Fibroblast of lung (primary cell): ENCODE measurements around the gene CES2. TPM values are rescaled to one million over a fixed set of nuclear protein-coding genes. Genes with fewer than 3 reads are reported as not detected.

Experiments
- DNase-seq, 2 donors: peaks; one replicate each; pipeline versions ENCODE4 v3.0.0 to v3.0.0-alpha.2; 2010; ENCODE audit warnings: low read depth in 2 of 2
- H2AFZ ChIP-seq: 2 replicates; pipeline ENCODE4 v1.5.1; 2012; ENCODE audit warnings: low read length, control low read depth, inconsistent platforms
- H3K27ac ChIP-seq: 2 replicates; pipeline ENCODE4 v1.5.1; 2011; ENCODE audit warnings: low read length, control low read depth; ENCODE audit not compliant: insufficient read depth
- H3K27me3 ChIP-seq: 2 replicates; pipeline ENCODE4 v1.5.1; 2011; ENCODE audit warnings: mild to moderate bottlenecking, low read length; ENCODE audit not compliant: control insufficient read depth, insufficient read depth
- H3K36me3 ChIP-seq: 2 replicates; pipeline ENCODE4 v1.5.1; 2011; ENCODE audit warnings: low read length; ENCODE audit not compliant: control insufficient read depth, insufficient read depth
- H3K4me1 ChIP-seq: 2 replicates; pipeline ENCODE4 v1.5.1; 2011; ENCODE audit warnings: low read length; ENCODE audit not compliant: control insufficient read depth, insufficient read depth; ENCODE audit errors: extremely low read depth
- H3K4me2 ChIP-seq: 2 replicates; pipeline ENCODE4 v1.5.1; 2011; ENCODE audit warnings: low read length, control low read depth; ENCODE audit not compliant: insufficient read depth; ENCODE audit errors: extremely low read depth
- H3K4me3 ChIP-seq, 4 experiments: fragments of 200-600 bp in 1 of 4; sonication (generic) in 1 of 4; replicated peaks in 1 of 4; 2 replicates each; pipeline ENCODE4 v1.5.1; 2011 to 2016; ENCODE audit warnings: low read length in 4 of 4, low read depth in 3 of 4, mild to moderate bottlenecking in 3 of 4, control low read depth in 2 of 4, inconsistent platforms in 1 of 4, mixed read lengths in 1 of 4; ENCODE audit not compliant: insufficient read depth in 1 of 4; ENCODE audit errors: control extremely low read depth in 1 of 4
- H3K79me2 ChIP-seq: 2 replicates; pipeline ENCODE4 v1.5.1; 2012; ENCODE audit warnings: mild to moderate bottlenecking, low read length, inconsistent platforms; ENCODE audit not compliant: control insufficient read depth, insufficient read depth
- H3K9ac ChIP-seq: 2 replicates; pipeline ENCODE4 v1.5.1; 2011; ENCODE audit warnings: mild to moderate bottlenecking, low read length, control low read depth; ENCODE audit not compliant: insufficient read depth
- H3K9me3 ChIP-seq: 2 replicates; pipeline ENCODE4 v1.5.1; 2012; ENCODE audit warnings: low read depth, low read length; ENCODE audit not compliant: control insufficient read depth, insufficient read depth
- H4K20me1 ChIP-seq: 2 replicates; pipeline ENCODE4 v1.5.1; 2011; ENCODE audit warnings: low read length; ENCODE audit not compliant: control insufficient read depth, insufficient read depth; ENCODE audit errors: extremely low read depth
- EZH2 ChIP-seq: IDR thresholded peaks from 2 replicates; pipeline ENCODE4 v1.5.1; 2012; ENCODE audit warnings: low read length, control low read depth, mild to moderate bottlenecking; ENCODE audit errors: missing control alignments
- polyA plus RNA-seq, 2 donors: library from polyadenylated mRNA; depleted of rRNA in 1 of 2; stranded (reverse) in 1 of 2; unstranded in 1 of 2; fragments of >200 nt; gene quantifications; 2 replicates each; pipeline ENCODE4 v1.2.1, GENCODE V29; 2011 to 2012; ENCODE audit warnings: missing spikeins in 1 of 2
- total RNA-seq: library from RNA; depleted of rRNA; stranded (reverse); fragments of >200 nt; gene quantifications from 2 replicates; pipeline ENCODE4 v1.2.1, GENCODE V29; 2014
- TF ChIP-seq, protein P1 (sequence below), 2 donors: IDR thresholded peaks in 1 of 2; conservative IDR thresholded peaks in 1 of 2; 1 replicate in 1 of 2; 2 replicates in 1 of 2; pipeline ENCODE4 v1.5.1; 2011 to 2012; ENCODE audit warnings: low read length in 2 of 2, control low read depth in 1 of 2, inconsistent platforms in 1 of 2, low read depth in 1 of 2, mild to moderate bottlenecking in 1 of 2

CES2 gene
- total and polyA plus RNA-seq, 2 donors (not counting 1 experiment from before 2014, with no cell fraction given) = 22.9 to 47.6 TPM

DNA sequence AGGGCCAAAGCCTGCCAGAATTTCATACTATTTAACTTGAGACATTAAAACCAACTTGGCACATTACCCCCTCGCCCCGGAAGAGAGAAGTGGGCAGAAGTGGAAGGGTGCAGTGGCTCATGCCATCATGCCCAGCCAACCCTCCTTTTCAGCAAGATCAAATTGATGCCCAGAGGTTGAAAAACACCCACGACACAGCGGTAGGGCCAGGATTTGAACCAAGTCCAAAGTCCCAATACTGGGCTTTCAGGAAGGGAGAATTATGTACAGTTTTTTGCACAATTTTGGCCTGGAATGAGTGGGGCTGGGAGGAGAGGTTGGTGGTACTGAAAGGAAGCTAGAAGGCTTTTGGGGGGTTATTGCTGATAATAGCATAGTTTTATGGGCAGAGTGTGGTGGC is 44.0 kb upstream of the CES2 start:
- H3K79me2 ChIP-seq = no peaks in the 10 kb centered on the region
- H3K27ac ChIP-seq = no peak overlapping the region
- peaks cover 2% of the 10 kb centered on the region for H3K36me3 ChIP-seq
- no peaks in the 10 kb centered on the region for H4K20me1 ChIP-seq
- no peaks in the 10 kb centered on the region for H3K27me3 ChIP-seq
- TF ChIP-seq, protein P1, sequence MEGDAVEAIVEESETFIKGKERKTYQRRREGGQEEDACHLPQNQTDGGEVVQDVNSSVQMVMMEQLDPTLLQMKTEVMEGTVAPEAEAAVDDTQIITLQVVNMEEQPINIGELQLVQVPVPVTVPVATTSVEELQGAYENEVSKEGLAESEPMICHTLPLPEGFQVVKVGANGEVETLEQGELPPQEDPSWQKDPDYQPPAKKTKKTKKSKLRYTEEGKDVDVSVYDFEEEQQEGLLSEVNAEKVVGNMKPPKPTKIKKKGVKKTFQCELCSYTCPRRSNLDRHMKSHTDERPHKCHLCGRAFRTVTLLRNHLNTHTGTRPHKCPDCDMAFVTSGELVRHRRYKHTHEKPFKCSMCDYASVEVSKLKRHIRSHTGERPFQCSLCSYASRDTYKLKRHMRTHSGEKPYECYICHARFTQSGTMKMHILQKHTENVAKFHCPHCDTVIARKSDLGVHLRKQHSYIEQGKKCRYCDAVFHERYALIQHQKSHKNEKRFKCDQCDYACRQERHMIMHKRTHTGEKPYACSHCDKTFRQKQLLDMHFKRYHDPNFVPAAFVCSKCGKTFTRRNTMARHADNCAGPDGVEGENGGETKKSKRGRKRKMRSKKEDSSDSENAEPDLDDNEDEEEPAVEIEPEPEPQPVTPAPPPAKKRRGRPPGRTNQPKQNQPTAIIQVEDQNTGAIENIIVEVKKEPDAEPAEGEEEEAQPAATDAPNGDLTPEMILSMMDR (conservative IDR thresholded peaks at IDR 0.05 in 1 of 2, IDR thresholded peaks at IDR 0.05 in 1 of 2; ENCODE audit: low read depth in 1 of 2, low read length in 2 of 2) = no peak
- TF ChIP-seq EZH2 = no peak
- H3K4me3 ChIP-seq = no peak overlapping the region
- no peak overlapping the region for H2AFZ ChIP-seq
- H3K9ac ChIP-seq = no peak overlapping the region
- DNase-seq = no peak
- H3K9me3 ChIP-seq = no peaks in the 10 kb centered on the region
- H3K4me2 ChIP-seq = no peak overlapping the region
- H3K4me1 ChIP-seq = no peaks in the 10 kb centered on the region

DNA sequence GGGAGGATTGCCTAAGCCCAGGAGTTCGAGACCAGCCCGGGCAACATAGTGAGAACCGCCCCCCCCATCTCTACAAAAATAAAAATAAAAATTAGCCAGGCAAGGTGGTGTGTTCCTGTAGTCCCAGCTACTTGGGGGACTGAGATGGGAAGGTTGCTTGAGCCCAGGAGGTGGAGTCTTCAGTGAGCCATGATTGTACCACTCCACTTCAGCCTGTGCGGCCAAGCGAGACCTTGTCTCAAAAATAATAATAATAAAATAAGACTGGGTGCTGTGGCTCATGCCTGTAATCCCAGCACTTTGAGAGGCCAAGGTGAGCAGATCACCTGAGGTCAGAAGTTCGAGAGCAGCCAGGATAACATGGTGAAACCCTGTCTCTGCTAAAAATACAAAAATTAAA is 43.5 kb upstream of the CES2 start:
- no peak for DNase-seq
- H3K79me2 ChIP-seq = no peaks in the 10 kb centered on the region
- no peaks in the 10 kb centered on the region for H3K4me1 ChIP-seq
- H3K4me3 ChIP-seq = no peak overlapping the region
- no peak overlapping the region for H3K9ac ChIP-seq
- H3K9me3 ChIP-seq = no peaks in the 10 kb centered on the region
- TF ChIP-seq, protein P1 (conservative IDR thresholded peaks at IDR 0.05 in 1 of 2, IDR thresholded peaks at IDR 0.05 in 1 of 2; ENCODE audit: low read depth in 1 of 2, low read length in 2 of 2) = no peak
- no peak for TF ChIP-seq EZH2
- no peak overlapping the region for H3K27ac ChIP-seq
- no peak overlapping the region for H3K4me2 ChIP-seq
- H2AFZ ChIP-seq = no peak overlapping the region
- H4K20me1 ChIP-seq = no peaks in the 10 kb centered on the region
- H3K36me3 ChIP-seq = no peaks in the 10 kb centered on the region
- H3K27me3 ChIP-seq = no peaks in the 10 kb centered on the region

DNA sequence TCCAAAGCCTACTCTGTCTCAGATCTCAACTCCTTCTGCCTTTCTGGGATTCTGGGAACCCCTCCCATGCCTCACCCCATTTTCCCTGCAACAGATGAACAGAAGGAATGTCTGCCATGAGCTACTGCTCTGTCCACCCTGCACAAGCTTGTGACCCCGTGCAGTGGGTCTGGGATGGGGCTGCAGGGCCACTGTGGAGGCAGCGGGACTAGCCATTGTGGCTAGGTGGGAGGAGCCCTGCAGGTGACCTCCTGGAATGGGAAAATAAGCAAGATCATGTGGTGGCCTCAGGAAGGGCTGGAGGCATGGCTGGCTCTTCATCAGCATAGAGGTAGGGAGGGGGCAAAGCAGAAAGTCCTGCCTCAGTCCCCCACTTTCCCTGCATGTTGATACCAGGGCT is 41.3 kb upstream of the CES2 start:
- Histone ChIP-seq H3K4me1 (peaks cover 2% of the 10 kb centered on the region), H3K27me3 (no peaks in the 10 kb centered on the region), H3K9me3 (no peaks in the 10 kb centered on the region), H3K27ac (no peak overlapping the region), H3K79me2 (no peaks in the 10 kb centered on the region), H4K20me1 (no peaks in the 10 kb centered on the region), H3K9ac (no peak overlapping the region), H3K36me3 (no peaks in the 10 kb centered on the region), H2AFZ (no peak overlapping the region), H3K4me3 (no peak overlapping the region), H3K4me2 (no peak overlapping the region)
- TF ChIP-seq, protein P1 (conservative IDR thresholded peaks at IDR 0.05 in 1 of 2, IDR thresholded peaks at IDR 0.05 in 1 of 2; ENCODE audit: low read depth in 1 of 2, low read length in 2 of 2) = no peak
- no peak for TF ChIP-seq EZH2
- no peak for DNase-seq
